GM19395 (cell line): ENCODE data around the gene FAM177B.
A peak's percentile ranks its signal among the peaks of the same experiment; 100 is the strongest.
"Not testable (repeated sequence)": the region's sequence is repeated elsewhere in the genome, so short reads cannot be mapped to it uniquely, and the experiment has no call there.

ENCODE experiments used
- ATAC-seq: cut with Tn5 transposase; IDR thresholded peaks from one replicate; pipeline ENCODE4 v1.9.1; 2021; ENCODE audit warnings: mild to moderate bottlenecking, moderate library complexity; ENCODE audit not compliant: unreplicated experiment

FAM177B gene

DNA sequence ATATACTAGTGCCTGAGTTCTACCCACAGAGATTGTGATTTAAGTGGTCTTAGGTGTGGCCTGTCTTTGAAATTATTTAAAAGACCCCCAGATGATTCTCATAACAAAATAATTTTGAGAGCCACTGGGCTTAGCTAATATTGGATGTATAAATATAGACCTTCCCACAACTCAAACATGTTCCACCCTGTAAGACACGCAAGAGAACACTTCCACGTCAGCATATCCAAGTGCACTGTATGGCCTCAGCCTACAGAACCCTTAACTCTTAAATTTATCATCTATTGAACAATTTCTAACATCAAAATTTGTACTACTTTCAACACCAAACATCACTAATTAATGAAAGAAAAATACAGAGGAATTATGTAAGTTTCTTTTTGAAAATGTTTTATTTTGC is 2.5 kb downstream of the FAM177B start:
- no peak for ATAC-seq

DNA sequence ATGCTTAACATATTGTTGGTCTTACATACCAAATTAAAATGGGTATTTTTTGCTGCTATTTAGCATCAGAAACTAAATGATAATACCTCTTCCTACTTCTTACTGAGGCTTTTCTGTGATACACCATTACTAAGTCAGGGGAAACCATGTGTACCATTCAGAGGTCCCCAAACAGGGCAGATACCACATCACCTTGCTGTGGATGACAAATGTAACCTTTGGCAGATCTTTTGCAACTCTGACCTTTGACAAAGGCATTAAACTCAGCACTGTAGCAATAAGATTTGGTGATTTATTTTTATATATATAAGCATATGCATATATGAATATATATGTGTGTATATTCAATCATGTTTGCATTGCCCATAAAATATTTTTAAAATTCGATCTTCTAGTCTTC is 2.9 kb downstream of the FAM177B start:
- ATAC-seq = no peak

DNA sequence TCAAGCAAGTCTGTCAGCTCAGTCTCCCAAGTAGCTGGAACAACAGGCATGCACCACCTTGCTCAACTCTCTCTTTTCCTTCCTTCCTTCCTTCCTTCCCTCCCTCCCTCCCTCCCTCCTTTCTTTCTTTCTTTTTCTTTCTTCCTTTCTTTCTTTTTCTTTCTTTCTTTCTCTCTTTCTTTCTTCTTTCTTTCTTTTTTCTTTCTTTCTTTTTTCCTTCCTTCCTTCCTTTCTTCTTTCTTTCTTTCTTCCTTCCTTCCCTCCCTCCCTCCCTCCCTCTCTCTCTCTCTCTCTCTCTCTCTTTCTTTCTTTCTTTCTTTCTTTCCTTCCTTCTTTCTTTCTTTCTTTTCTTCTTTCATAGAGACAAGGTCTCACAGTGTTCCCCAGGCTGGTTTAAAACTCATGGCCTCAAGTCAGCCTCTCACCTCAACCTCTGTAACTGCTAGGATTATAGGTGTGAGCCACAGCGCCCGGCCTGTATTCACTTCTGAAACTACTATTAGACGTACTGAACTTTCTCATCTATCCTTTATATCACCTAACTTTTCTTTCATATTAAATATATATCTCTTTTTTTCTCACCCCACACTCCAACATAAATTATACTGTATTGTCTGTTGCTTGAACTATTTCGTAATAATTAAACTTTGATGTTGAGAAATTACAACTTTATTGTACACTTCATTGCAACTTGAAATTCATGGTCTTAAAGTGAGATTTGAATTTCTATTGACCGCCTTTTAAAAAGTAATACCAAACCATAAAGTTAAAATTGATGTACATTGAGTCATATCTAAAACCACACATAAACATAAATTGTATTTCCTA is 4.8 kb downstream of the FAM177B start:
- not testable (repeated sequence) for ATAC-seq

DNA sequence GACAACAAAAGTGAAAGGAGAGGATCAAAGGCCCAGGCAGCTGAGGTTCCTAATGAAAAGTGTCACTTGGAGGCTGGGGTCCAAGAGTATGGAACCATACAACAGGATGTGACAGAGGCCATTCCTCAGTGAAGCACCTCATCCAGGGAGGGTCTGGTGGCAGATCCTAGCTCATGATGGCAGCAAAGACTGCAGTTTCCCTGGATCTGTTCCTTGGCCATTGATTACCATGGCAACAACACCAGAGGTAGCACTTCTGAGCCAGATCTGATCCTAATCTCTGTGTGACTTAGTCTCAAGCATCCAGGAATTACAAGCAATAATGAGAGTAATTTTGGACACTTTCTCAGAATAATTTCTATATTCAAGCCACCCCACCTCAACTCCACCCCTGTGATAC is 12.9 kb downstream of the FAM177B start:
- ATAC-seq = no peak

DNA sequence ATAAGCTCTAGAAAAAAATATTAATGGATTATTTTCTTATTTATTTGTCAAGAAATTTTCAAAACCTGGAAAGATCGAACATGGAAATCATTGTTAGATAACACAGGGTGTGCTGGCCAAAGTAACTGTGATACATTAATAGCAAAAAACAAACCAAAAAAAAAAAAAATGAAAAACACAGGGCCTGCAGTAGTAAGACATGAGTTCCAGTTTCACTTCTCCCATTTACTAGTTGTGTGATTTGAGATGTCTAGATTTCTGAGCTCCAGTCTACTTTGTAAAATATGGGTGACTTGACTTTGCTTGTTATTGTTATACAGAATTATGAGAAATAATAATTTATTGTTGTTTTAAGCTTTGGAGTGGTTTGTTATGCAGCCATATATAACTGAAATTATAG is 13.6 kb downstream of the FAM177B start:
- peak; percentile 90 for ATAC-seq

DNA sequence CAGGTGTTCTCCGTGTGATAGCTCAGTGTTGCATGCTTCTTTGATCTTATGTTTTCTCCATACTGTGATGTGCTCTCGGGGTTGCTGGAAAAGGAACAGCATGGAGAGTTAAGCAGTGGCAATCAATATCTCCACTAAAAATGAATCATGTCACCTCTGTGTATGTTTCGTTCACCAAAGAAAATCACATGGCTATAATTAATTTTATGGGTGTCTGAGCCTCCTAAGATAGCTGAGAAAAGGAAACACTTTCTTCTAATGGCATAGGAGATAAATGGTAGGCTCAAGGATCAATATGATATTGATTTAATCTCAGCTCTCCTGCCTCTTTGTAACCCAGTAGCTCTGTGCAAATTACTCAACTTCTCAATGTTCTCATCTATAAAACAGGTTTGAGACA is 14.3 kb downstream of the FAM177B start:
- no peak for ATAC-seq

DNA sequence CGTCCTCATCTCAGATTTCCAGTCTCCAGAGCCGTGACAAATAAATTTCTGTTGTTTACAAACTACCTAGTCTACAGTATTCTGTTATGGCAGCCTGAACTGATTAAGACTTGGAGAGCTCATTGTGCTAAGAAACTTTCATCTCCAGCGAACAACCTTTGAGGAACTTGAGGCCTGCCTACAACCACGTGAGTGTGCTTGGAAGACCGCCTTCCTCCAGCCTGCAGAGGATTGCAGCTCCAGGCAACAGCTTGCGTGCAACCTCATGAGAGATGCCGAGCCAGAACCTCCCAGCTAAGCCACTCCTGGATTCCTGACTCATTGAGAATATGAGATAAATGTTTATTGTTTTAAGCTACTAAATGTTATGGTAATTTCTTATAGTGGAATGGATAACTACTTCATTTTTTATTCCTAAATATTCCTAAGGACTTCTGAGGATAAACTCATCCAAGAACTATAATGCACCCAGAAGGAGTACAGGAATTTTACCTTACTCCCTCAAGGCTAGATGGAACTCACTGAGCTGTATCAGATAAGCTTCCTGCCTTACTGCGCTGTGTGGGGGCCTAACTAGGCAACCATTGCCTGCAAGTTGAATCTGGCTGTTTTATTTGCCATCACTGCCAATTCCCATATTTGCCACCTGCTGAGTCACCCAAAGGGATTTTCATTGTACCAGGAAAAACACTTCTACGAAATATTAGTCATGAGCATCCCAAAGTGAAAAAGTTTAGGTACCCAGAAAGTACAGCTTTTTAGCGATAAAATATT is 17.6 kb downstream of the FAM177B start:
- ATAC-seq = no peak

DNA sequence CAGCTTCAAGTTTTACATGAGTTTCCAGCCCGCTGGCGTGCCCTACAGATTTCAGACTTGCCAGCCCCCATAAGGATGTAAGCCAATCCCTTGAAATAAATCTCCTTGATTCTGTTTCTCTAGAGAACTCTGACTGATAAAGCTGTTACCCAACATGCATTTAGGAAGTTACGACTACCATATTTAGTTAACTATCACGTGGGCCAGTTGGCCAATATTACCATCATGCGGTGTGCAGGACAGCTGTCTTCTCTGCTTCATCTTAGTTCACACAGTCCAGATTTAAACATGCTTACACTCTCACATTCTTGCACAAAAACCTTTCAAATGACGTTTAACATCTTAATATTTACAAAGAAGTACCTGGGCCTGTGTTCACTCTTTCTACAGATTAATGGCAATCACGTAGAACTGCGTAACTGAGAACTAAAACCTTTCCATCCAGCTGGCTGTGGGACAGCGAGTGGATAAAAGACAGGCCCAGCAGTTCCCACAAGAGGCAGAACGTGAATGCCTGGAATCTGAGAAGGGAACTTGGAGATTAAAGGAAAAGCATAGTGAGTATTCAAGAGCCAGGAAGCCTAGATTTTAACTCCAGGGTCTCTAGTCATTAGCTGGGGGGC is 20.8 kb downstream of the FAM177B start:
- ATAC-seq = no peak

DNA sequence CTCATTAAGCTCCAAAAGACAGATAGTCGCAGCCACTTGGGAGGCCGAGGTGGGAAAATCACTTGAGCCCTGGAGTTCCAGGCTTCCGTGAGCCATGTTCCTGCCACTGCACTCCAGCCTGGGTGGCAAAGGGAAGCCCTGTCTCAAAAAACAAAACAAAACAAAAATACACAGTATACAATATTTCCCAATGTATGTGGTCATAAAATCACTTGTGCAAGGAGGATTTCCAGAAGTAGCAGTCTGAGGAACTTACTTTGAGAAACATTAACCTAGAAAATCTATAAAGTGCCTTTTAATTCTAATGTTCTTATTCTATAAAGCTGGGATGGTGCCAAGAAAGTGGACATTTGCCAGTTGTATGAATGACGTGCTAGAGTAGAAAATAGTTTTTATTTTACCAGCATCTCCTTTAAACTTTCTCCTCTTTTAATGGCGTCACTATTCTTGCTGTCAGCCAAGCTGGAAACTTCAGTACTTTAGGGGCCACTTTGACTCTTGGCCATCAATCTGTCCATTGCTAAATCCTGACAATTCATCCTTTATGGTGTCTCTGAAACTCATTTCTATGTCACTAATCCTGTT is 22.5 kb downstream of the FAM177B start:
- no peak for ATAC-seq

DNA sequence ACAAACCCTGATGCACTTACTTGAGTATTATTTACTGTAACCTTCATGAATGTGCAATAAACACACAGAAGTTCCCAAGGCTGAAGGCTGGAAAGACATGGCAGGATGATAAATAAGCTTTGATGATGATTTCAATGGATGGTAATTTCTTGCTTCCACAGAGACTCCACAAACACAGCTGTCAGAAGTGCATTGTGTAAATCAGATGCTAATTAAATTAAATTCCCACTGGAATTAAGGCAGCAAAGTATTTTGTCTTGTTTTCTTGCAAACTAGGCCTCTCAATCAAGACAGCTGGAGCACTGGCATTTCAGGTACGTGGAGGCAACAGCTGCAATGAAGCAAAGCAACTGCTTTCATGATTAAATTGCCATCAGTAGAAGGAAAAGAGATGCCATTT is 24.1 kb downstream of the FAM177B start:
- ATAC-seq = no peak

DNA sequence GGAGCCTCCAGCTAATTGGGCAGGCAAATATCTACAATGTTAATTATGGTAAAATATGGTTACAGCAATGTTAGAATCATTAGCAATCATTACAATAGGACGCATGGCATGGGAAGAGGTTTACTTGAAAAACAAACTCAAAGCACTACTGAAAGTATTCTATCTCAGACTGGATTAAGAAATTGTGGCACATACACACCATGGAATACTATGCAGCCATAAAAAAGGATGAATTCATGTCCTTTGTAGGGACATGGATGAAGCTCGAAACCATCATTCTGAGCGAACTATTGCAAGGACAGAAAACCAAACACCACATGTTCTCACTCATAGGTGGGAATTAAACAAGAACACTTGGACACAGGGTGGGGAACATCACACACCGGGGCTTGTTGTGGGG is 25.2 kb downstream of the FAM177B start:
- ATAC-seq = not testable (repeated sequence)

DNA sequence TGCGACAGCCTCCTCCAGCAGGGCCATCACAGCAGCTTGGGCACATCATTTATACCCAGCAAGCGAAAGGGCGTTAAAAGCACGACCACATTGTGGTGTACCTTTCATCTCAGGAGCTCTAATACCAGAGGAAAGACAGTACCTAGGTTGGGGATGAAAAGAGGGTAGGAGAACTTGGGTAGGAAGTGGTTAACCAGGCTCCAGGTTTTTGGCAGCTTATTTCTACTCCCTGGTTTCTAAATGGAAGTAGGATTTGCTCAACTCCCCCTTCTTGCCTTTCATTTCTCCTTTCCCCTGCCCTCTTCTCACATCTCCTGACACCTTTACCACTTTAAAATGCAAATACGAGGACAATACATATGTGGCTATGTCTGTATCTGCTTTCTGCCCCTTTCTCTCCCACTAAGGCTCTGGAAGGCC is 30.2 kb downstream of the FAM177B start:
- ATAC-seq = no peak

DNA sequence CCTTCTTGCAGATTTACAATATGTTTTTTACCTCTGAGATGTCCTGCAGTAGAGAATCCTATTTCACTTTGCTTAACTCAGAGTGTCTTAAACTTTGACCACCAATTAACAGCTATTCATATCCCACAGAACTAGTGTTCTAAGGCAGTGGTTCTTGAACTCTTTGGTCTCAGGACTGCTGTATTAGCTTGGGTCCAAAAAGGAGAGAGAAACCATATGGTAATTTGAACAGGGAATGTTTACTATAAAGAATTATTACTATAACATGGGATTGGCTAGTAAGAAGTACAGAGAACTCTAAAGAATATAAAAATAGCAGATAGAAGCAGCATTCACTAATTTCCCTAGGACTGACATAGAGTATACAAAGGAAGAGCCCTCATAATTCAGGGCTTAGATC is 31.6 kb downstream of the FAM177B start:
- ATAC-seq = no peak

DNA sequence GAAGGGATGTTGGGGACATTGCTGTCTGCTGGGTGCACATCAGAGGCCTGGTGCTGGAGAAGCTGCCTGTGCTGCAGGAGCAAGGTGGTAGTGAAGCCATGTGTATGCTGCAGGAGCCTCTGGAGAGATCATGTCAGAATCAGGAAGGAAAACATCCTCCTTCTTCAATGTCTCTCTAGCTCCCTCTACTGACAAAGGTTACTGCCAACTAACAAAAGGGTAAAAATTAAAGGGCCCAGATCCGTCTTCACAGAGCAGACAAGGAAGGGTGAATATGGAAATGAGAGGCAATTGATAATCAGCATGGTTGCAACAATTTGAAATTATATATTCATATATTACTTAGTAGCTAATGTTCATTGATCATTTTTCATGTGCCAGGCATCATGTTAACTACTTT is 32.2 kb downstream of the FAM177B start:
- ATAC-seq = no peak

DNA sequence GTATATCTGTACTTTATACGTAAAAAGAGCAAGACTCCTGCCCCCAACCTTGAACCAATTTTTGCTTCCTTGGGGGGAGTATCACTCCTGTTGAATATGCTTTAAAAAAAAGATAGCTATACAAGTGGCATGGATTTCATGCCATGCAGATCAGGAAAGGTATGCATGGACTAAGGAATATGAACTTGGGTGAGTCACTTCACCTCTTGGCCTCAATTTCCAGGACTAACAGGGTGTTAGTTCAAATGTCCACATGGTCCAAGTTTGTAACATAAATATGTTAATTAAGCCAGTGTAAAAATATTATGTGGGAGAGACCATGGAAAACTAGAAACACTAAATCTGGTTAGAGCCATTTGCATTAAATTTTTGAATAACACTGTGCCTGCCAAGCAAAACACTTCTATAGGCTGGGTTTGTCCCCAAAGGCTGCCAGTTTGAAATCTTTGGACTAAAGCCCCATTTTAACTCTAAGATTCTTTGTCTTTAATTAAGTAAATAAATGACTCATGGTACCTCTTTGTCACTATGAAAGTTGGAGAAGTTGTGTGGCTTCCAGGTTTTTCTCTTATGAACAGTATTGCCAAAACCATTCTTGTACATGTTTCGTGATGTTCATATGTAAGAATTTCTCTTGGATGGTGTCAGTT is 33.1 kb downstream of the FAM177B start:
- ATAC-seq = no peak

DNA sequence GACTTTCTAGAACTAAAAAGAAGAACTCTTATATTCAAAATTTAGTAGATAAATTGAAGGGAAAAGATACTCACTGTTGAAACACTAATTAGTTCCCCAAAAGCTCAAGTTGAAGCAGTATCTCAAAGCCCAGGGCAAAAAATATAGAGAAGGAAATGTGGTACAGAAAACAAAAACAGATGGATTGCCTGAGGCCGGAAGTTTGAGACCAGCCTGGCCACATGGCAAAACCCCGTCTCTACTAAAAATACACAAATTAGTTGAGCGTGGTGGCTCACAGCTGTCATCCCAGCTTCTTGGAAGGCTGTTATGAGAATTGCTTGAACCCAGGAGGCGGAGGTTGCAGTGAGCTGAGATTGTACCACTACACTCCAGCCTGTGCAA is 36.0 kb downstream of the FAM177B start:
- ATAC-seq = peak; percentile 88

DNA sequence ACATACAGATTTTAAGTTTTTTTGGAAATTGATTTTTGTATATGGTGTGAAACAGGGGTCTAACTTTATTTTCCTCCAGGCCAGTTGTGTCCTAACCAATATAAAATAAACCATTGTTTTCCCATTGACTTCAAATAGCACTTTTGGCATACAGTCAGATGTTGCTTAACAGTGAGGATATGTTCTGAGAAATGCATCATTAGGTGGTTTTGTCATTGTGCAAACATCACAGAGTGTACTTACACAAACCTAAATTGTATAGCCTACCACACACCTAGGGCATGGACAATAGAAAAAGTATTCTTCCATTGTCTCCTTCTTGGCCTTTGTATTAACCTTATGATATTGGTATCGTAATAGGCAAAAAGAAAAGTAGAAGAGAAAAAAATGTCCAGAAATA is 40.5 kb downstream of the FAM177B start:
- no peak for ATAC-seq

DNA sequence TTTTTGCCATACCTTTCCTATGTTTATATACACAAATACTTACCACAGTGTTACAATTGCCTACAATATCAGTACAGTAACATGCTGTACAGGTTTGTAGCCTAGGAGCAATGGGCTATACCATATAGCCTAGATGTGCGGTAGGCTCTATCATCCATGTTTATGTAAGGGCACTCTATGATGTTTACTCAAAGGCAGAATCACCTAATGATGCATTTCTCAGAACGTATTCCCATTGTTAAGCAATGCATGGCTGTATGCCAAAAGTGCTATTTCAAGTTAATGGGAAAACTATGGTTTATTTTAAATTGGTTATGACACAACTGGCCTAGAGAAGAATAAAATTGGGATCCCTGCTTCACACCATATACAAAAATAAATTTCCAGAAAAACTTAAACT is 41.0 kb downstream of the FAM177B start:
- no peak for ATAC-seq

DNA sequence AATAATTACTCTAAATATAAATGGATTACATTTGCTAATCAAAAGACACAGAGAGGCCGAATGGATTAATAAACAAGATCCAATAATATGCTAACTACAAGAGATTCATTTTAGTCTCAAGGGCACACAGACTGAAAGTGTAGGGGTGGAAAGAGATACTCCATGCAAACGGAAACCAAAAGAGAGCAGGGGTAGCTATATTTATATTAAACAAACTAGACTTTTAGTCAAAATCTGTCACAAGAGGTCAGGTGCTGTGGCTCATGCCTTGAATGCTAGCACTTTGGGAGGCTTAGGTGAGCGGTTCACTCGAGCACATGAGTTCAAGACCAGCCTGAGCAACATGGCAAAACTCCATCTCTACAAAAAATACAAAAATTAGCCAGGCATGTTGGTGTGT is 44.2 kb downstream of the FAM177B start:
- ATAC-seq = peak; percentile 71

DNA sequence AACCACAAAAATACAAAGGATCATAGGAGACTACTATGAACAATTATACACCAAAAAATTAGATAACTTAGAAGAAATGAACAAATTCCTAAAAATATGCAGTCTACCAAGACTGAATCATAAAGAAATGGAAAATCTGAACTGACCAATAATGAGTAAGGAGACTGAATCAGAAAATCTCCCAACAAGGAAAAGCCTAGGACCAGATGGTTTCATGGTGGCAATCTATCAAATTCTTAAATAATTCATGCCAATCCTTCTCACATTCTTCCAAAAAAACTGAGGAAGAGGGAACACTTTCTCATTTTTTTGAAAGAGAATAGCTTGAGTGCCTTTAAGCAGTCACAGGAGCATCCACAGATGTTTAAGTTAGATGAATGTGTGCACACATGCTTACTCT is 46.0 kb downstream of the FAM177B start:
- no peak for ATAC-seq

DNA sequence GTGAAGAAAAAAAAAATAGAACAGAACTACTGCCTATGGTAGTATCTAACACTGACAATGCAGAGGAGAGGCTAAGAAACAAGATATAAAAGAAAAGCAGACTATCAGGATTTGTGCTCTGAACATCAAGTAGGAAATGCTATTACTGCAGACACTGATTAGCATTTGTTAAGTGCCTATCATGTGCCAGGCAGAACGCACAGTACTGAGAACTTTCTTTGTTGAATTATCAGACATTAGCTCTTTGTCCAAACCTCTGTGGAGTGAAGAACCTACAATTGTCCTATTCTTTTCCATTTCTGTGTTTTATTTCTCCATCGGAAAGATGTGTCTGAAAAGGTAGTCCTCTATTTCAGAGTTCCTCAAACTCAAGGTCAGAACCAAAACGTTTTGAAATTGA is 47.4 kb downstream of the FAM177B start:
- no peak for ATAC-seq
